SK-N-MC (cell line): Measurements from ENCODE around the gene KIAA1958.

ENCODE experiments used
- EZH2 ChIP-seq: fragments of 200-600 bp; sonication (generic); IDR thresholded peaks from one replicate; pipeline ENCODE4 v1.6.1; 2017; ENCODE audit warnings: antibody characterized with exemption
- POLR2AphosphoS5 ChIP-seq: IDR thresholded peaks from 2 replicates; pipeline ENCODE4 v1.6.1; 2012; ENCODE audit warnings: mild to moderate bottlenecking, low read depth, low read length, borderline replicate concordance

GRCh38 chr9:112605963-112606699 is 119.5 kb downstream of the KIAA1958 start:
- TF ChIP-seq POLR2AphosphoS5 (no peak), EZH2 (no peak)
